GM12878 (cell line): ENCODE measurements around the gene GIPC3.

ENCODE experiments used
- ESRRA ChIP-seq: IDR thresholded peaks from 2 replicates; pipeline ENCODE4 v1.6.1; 2012; ENCODE audit warnings: mild to moderate bottlenecking, low read length, improper control_type of control experiment
- HDAC6 ChIP-seq: fragments of 200-600 bp; sonication (generic); IDR thresholded peaks from one replicate; pipeline ENCODE4 v1.8.0; 2017; ENCODE audit warnings: antibody characterized with exemption; ENCODE audit not compliant: unreplicated experiment
- POLR2A ChIP-seq: IDR thresholded peaks from 2 replicates; pipeline ENCODE4 v1.6.1; 2011; ENCODE audit warnings: low read depth, mild to moderate bottlenecking, low read length
- TF ChIP-seq, protein P1 (sequence below), 3 experiments: IDR thresholded peaks in 2 of 3; conservative IDR thresholded peaks in 1 of 3; 2 replicates each; pipeline ENCODE4 v1.5.1; 2011; ENCODE audit warnings: low read depth in 3 of 3, low read length in 3 of 3, mild to moderate bottlenecking in 3 of 3, control low read depth in 2 of 3, moderate library complexity in 2 of 3, inconsistent platforms in 1 of 3, mixed read lengths in 1 of 3; ENCODE audit not compliant: control insufficient read depth in 2 of 3, insufficient read depth in 1 of 3; ENCODE audit errors: extremely low read depth in 1 of 3
- TF ChIP-seq, protein P2 (sequence below): fragments of 450-650 bp; IDR thresholded peaks from 2 replicates; pipeline ENCODE4 v1.6.1; 2016; ENCODE audit warnings: mild to moderate bottlenecking
- TF ChIP-seq, protein P3 (sequence below): IDR thresholded peaks from 2 replicates; pipeline ENCODE4 v1.6.1; 2012; ENCODE audit warnings: low read depth, low read length, improper control_type of control experiment
- TF ChIP-seq, protein P4 (sequence below): IDR thresholded peaks from 2 replicates; pipeline ENCODE4 v1.6.1; 2012; ENCODE audit warnings: low read depth, low read length, improper control_type of control experiment
- TF ChIP-seq, protein P5 (sequence below): fragments of 450-650 bp; IDR thresholded peaks from 2 replicates; pipeline ENCODE4 v1.6.1; 2017; ENCODE audit warnings: low read depth, mild to moderate bottlenecking, moderate library complexity

DNA sequence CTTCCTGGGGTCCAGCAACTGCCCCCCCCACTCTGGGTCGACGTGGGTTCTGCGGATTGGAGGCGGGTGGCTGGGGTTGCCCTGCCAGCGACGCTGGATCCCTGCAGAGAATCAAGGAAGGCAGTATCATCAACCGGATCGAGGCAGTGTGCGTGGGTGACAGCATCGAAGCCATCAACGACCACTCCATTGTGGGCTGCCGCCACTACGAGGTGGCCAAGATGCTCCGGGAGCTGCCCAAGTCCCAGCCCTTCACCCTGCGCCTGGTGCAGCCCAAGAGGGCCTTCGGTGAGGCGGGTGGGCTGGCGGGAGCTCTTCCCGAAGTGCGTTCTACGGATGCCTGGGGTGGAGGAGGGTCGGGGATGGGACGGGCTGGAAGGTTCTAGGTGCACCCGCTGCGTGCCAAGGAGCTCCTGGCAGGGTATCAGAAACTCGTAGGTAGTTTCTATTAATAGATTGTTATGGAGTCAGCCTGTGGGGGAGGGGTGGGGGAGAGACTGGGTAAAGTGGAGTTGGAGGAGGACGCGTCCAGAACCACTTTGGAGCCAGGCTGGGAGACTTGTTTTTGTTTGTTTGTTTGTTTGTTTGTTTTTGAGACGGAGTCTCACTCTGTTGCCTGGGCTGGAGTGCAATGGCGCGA, 1.5 kb downstream of the GIPC3 start:
- TF ChIP-seq, protein P1, sequence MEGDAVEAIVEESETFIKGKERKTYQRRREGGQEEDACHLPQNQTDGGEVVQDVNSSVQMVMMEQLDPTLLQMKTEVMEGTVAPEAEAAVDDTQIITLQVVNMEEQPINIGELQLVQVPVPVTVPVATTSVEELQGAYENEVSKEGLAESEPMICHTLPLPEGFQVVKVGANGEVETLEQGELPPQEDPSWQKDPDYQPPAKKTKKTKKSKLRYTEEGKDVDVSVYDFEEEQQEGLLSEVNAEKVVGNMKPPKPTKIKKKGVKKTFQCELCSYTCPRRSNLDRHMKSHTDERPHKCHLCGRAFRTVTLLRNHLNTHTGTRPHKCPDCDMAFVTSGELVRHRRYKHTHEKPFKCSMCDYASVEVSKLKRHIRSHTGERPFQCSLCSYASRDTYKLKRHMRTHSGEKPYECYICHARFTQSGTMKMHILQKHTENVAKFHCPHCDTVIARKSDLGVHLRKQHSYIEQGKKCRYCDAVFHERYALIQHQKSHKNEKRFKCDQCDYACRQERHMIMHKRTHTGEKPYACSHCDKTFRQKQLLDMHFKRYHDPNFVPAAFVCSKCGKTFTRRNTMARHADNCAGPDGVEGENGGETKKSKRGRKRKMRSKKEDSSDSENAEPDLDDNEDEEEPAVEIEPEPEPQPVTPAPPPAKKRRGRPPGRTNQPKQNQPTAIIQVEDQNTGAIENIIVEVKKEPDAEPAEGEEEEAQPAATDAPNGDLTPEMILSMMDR (IDR thresholded peaks at IDR 0.05 in 2 of 3, conservative IDR thresholded peaks at IDR 0.05 in 1 of 3; ENCODE audit: control insufficient read depth in 2 of 3, extremely low read depth in 1 of 3, insufficient read depth in 1 of 3, low read depth in 3 of 3, low read length in 3 of 3): no peak
- TF ChIP-seq ESRRA: no peak
- no peak for TF ChIP-seq POLR2A
- TF ChIP-seq, protein P2, sequence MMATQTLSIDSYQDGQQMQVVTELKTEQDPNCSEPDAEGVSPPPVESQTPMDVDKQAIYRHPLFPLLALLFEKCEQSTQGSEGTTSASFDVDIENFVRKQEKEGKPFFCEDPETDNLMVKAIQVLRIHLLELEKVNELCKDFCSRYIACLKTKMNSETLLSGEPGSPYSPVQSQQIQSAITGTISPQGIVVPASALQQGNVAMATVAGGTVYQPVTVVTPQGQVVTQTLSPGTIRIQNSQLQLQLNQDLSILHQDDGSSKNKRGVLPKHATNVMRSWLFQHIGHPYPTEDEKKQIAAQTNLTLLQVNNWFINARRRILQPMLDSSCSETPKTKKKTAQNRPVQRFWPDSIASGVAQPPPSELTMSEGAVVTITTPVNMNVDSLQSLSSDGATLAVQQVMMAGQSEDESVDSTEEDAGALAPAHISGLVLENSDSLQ: no peak
- no peak for TF ChIP-seq HDAC6
- TF ChIP-seq, protein P3, sequence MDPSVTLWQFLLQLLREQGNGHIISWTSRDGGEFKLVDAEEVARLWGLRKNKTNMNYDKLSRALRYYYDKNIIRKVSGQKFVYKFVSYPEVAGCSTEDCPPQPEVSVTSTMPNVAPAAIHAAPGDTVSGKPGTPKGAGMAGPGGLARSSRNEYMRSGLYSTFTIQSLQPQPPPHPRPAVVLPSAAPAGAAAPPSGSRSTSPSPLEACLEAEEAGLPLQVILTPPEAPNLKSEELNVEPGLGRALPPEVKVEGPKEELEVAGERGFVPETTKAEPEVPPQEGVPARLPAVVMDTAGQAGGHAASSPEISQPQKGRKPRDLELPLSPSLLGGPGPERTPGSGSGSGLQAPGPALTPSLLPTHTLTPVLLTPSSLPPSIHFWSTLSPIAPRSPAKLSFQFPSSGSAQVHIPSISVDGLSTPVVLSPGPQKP: no peak
- TF ChIP-seq, protein P4, sequence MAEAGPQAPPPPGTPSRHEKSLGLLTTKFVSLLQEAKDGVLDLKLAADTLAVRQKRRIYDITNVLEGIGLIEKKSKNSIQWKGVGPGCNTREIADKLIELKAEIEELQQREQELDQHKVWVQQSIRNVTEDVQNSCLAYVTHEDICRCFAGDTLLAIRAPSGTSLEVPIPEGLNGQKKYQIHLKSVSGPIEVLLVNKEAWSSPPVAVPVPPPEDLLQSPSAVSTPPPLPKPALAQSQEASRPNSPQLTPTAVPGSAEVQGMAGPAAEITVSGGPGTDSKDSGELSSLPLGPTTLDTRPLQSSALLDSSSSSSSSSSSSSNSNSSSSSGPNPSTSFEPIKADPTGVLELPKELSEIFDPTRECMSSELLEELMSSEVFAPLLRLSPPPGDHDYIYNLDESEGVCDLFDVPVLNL: no peak
- TF ChIP-seq, protein P5, sequence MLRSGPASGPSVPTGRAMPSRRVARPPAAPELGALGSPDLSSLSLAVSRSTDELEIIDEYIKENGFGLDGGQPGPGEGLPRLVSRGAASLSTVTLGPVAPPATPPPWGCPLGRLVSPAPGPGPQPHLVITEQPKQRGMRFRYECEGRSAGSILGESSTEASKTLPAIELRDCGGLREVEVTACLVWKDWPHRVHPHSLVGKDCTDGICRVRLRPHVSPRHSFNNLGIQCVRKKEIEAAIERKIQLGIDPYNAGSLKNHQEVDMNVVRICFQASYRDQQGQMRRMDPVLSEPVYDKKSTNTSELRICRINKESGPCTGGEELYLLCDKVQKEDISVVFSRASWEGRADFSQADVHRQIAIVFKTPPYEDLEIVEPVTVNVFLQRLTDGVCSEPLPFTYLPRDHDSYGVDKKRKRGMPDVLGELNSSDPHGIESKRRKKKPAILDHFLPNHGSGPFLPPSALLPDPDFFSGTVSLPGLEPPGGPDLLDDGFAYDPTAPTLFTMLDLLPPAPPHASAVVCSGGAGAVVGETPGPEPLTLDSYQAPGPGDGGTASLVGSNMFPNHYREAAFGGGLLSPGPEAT: no peak
